ENCODE results near the gene CLASP2.

CLASP2 gene

DNA sequence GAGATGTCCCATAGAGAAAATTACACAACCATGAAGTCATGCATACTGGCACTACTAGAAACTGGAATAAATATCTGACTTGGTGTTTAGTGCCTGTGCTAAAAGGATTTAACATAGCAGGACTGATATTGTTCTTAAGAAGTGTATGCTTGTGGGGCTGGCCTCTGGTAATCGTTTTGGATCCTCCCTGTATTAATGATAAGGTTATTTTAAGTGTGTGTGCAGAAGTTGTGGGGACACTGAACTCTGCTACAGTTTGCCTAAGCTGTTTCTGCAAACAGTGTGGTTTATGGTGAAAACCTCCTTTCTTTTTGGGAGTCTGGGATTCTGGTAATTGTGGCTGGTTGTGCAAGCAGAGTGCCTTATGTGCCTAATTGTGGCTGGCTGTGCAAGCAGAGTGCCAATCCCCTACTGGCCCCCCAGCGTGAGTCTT is 120.8 kb downstream of the CLASP2 start:
- H3K27ac ChIP-seq: no peak overlapping the region
- H3K4me3 ChIP-seq: no peak overlapping the region
- no peaks in the 10 kb centered on the region for H3K9me3 ChIP-seq
- no peaks in the 10 kb centered on the region for H3K4me1 ChIP-seq
- peaks cover 44% of the 10 kb centered on the region for H3K36me3 ChIP-seq
- H4K20me1 ChIP-seq: no peaks in the 10 kb centered on the region
- no peak for TF ChIP-seq Cebpa-rat (IDR thresholded peaks at IDR 0.05)
- no peak overlapping the region for H3K9ac ChIP-seq
- H3K27me3 ChIP-seq: no peaks in the 10 kb centered on the region
- H3K4me2 ChIP-seq: no peak overlapping the region

- Histone ChIP-seq H3K36me3 (peaks cover 38% of the 10 kb centered on the region), H3K4me2 (no peak overlapping the region), H3K4me3 (no peak overlapping the region), H3K27ac (no peak overlapping the region), H4K20me1 (no peaks in the 10 kb centered on the region), H3K27me3 (no peaks in the 10 kb centered on the region), H3K4me1 (no peaks in the 10 kb centered on the region), H3K9me3 (no peaks in the 10 kb centered on the region), H3K9ac (no peak overlapping the region)
- no peak for TF ChIP-seq Cebpa-rat (IDR thresholded peaks at IDR 0.05)
Observed at GRCh38 chr3:33592999-33593398, 125.1 kb downstream of the CLASP2 start.

DNA sequence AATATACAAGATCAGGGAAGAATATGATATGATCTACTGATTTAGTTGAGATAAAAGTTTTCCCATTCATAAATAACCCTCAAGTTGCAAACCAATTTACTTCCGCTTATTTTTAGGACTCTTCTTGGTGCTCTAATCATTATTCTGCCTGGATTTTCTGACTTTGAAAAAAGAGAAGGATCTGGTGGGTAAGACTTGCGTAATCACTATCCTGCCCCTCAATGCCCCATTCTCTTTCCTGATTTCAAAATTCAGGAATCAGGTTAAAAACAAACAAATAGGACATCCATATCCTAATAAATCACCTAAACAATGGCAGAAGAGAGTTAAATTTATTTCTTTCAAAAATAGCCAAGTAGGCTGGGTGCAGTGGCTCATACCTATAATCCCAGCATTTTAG is 127.5 kb downstream of the CLASP2 start:
- H3K9me3 ChIP-seq: no peaks in the 10 kb centered on the region
- no peak for TF ChIP-seq Cebpa-rat (IDR thresholded peaks at IDR 0.05)
- H3K9ac ChIP-seq: no peak overlapping the region

DNA sequence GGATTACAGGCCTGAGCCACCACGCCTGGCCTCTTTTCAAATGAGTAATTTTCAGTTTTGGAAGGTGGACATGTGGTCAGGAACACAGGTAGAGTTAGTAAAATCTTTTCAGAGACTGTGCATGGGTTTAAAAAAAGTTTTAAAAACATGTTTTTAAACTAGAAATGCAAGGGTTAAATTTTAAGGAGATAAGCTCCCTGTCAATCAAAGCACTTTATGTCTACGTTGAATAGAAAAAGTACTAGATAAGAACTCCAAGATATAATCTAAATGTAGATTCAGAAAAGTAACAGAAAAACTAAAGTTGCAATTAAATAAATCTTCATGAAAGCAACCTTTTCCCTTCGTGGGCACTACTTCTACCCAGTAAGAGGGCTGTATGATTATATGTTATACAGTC is 131.7 kb downstream of the CLASP2 start:
- peaks cover 52% of the 10 kb centered on the region for H3K36me3 ChIP-seq

More for the DNA sequence above, 127.5 kb downstream of the CLASP2 start:
- Histone ChIP-seq H3K4me3 (no peak overlapping the region), H4K20me1 (no peaks in the 10 kb centered on the region), H3K27ac (no peak overlapping the region), H3K27me3 (no peaks in the 10 kb centered on the region), H3K36me3 (peaks cover 45% of the 10 kb centered on the region), H3K4me1 (no peaks in the 10 kb centered on the region), H3K4me2 (no peak overlapping the region)

DNA sequence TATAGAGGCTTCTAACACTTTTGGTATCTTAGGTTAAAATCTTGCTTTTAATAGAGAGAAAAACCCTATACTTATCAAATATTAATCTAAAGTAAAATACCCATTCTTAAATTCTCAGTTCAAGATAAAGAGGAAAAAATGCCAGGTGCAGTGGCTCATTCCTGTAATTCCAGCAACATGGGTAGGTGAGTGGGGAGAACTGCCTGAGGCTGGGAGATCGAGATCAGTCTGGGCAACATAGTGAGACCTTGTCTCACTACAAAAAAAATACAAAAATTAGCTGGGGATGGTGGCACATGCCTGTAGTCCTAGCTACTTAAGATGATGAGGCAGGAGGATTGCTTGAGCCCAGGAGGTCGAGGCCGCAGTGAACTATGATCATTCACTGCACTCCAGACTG is 135.8 kb downstream of the CLASP2 start:
- Histone ChIP-seq H3K36me3 (peaks cover 46% of the 10 kb centered on the region), H3K4me2 (no peak overlapping the region), H3K27me3 (no peaks in the 10 kb centered on the region), H4K20me1 (no peaks in the 10 kb centered on the region), H3K4me3 (no peak overlapping the region), H3K4me1 (no peaks in the 10 kb centered on the region), H3K9me3 (no peaks in the 10 kb centered on the region), H3K27ac (no peak overlapping the region), H3K9ac (no peak overlapping the region)
- no peak for TF ChIP-seq Cebpa-rat (IDR thresholded peaks at IDR 0.05)

More for the DNA sequence above, 131.7 kb downstream of the CLASP2 start:
- Histone ChIP-seq H3K4me2 (no peak overlapping the region), H3K4me3 (no peak overlapping the region), H3K27ac (no peak overlapping the region), H3K9me3 (no peaks in the 10 kb centered on the region), H3K4me1 (no peaks in the 10 kb centered on the region), H3K27me3 (no peaks in the 10 kb centered on the region), H3K9ac (no peak overlapping the region), H4K20me1 (no peaks in the 10 kb centered on the region)
- no peak for TF ChIP-seq Cebpa-rat (IDR thresholded peaks at IDR 0.05)

GRCh38 chr3:33581666-33582065 is 136.4 kb downstream of the CLASP2 start:
- Histone ChIP-seq H3K4me2 (no peak overlapping the region), H3K27ac (no peak overlapping the region)

DNA sequence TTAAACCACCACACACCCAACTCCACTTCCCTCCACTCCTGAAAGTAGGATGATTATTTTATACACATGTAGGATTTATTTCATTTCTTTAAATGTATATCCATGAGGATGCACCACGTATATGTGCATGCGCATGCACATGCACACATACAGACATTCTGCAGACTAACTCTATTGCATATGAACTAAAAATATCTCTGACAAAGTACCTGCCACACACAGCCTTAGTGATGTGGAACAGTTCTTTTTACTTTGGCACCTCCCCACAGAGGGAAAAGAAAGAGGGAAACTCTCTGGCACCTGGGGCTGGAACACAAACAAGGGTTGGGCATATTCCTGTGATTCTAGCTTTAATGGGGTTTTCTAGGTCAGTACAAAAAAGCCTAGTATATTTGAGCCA is 138.2 kb downstream of the CLASP2 start:
- Histone ChIP-seq H3K4me1 (no peaks in the 10 kb centered on the region), H3K36me3 (peaks cover 49% of the 10 kb centered on the region), H4K20me1 (no peaks in the 10 kb centered on the region), H3K9ac (no peak overlapping the region), H3K4me3 (no peak overlapping the region), H3K4me2 (no peak overlapping the region), H3K9me3 (no peaks in the 10 kb centered on the region), H3K27ac (no peak overlapping the region), H3K27me3 (no peaks in the 10 kb centered on the region)
- no peak for TF ChIP-seq Cebpa-rat (IDR thresholded peaks at IDR 0.05)

More at GRCh38 chr3:33581666-33582065, 136.4 kb downstream of the CLASP2 start:
- no peaks in the 10 kb centered on the region for H3K4me1 ChIP-seq
- no peak for TF ChIP-seq Cebpa-rat (IDR thresholded peaks at IDR 0.05)
- no peaks in the 10 kb centered on the region for H3K27me3 ChIP-seq
- H3K9me3 ChIP-seq: no peaks in the 10 kb centered on the region
- no peak overlapping the region for H3K4me3 ChIP-seq
- H3K9ac ChIP-seq: no peak overlapping the region
- peaks cover 43% of the 10 kb centered on the region for H3K36me3 ChIP-seq
- no peaks in the 10 kb centered on the region for H4K20me1 ChIP-seq

DNA sequence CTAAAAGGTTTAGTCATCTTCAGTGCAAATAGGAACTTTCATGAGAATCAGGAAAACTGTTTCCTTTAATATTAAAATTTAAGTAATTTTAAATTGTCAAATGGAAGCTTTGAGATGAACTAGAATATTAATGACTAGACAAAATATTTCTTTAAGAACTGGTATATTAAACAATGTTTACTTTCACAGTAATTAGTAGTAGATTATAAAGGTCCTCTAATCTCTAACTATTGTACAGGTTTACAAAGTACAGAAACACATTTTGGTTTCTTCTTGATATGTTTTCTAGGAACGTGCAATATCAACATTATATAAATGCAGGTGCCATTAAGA is 138.9 kb downstream of the CLASP2 start:
- no peak for TF ChIP-seq Cebpa-rat (IDR thresholded peaks at IDR 0.05)
- H3K9me3 ChIP-seq: no peaks in the 10 kb centered on the region
- H3K4me3 ChIP-seq: no peak overlapping the region
- peaks cover 43% of the 10 kb centered on the region for H3K36me3 ChIP-seq
- no peak overlapping the region for H3K4me2 ChIP-seq
- no peaks in the 10 kb centered on the region for H3K4me1 ChIP-seq
- no peaks in the 10 kb centered on the region for H3K27me3 ChIP-seq
- H3K27ac ChIP-seq: no peak overlapping the region
- H3K9ac ChIP-seq: no peak overlapping the region
- no peaks in the 10 kb centered on the region for H4K20me1 ChIP-seq

GRCh38 chr3:33578325-33579177 is 139.5 kb downstream of the CLASP2 start:
- Histone ChIP-seq H3K9me3 (no peaks in the 10 kb centered on the region), H3K36me3 (peaks cover 44% of the 10 kb centered on the region), H3K9ac (no peak overlapping the region), H3K27ac (no peak overlapping the region), H3K4me1 (no peaks in the 10 kb centered on the region), H3K4me3 (no peak overlapping the region), H4K20me1 (no peaks in the 10 kb centered on the region), H3K27me3 (no peaks in the 10 kb centered on the region), H3K4me2 (no peak overlapping the region)
- no peak for TF ChIP-seq Cebpa-rat (IDR thresholded peaks at IDR 0.05)

- H3K9ac ChIP-seq: no peak overlapping the region
- H3K27me3 ChIP-seq: no peaks in the 10 kb centered on the region
- H4K20me1 ChIP-seq: no peaks in the 10 kb centered on the region
- no peak overlapping the region for H3K4me3 ChIP-seq
- no peak overlapping the region for H3K4me2 ChIP-seq
- H3K9me3 ChIP-seq: no peaks in the 10 kb centered on the region
- H3K27ac ChIP-seq: no peak overlapping the region
- no peak for TF ChIP-seq Cebpa-rat (IDR thresholded peaks at IDR 0.05)
- no peaks in the 10 kb centered on the region for H3K4me1 ChIP-seq
- peaks cover 50% of the 10 kb centered on the region for H3K36me3 ChIP-seq
Observed at GRCh38 chr3:33577588-33577987, 140.5 kb downstream of the CLASP2 start.
